T-cell (primary cell): ENCODE measurements around the gene POLR3H. TPM values are rescaled to one million over a fixed set of nuclear protein-coding genes. Genes with fewer than 3 reads are reported as not detected.
"Not testable (repeated sequence)": the region's sequence is repeated elsewhere in the genome, so short reads cannot be mapped to it uniquely, and the experiment has no call there.

Experiments
- ATAC-seq, 4 experiments: fragments of 200-7000 bp in 3 of 4; fragments of 150-1000 bp in 1 of 4; cut with Tn5 transposase; replicated peaks in 1 of 4; 1 replicate in 3 of 4; 2 replicates in 1 of 4; pipeline ENCODE4 v1.10.0; 2021; ENCODE audit warnings: moderate library complexity in 3 of 4, mild to moderate bottlenecking in 2 of 4, moderate number of reproducible peaks in 1 of 4
- CTCF ChIA-PET, 2 donors: fragments of 300-600 bp; sonication (Branson Sonifier 250); formaldehyde crosslinking; loops; one replicate each; lab custom pipeline; 2022; ENCODE audit warnings: antibody characterized with exemption in 2 of 2; lab: Charles Lee
- POLR2A ChIA-PET, 2 donors: fragments of 300-600 bp; sonication (Branson Sonifier 250); formaldehyde crosslinking; loops; one replicate each; lab custom pipeline; 2022; ENCODE audit warnings: antibody characterized with exemption in 2 of 2; lab: Charles Lee
- DNase-seq, 35 experiments: peaks; one replicate each; pipeline versions ENCODE4 v3.0.0 to v3.0.0-alpha.2; 2013 to 2023
- H3K27ac ChIP-seq: one replicate; pipeline ENCODE4 v1.5.1; 2013; ENCODE audit warnings: low read length
- H3K27me3 ChIP-seq, 2 experiments: replicated peaks in 1 of 2; 1 replicate in 1 of 2; 2 replicates in 1 of 2; pipeline versions ENCODE4 v1.6.1 to v1.7.0; 2013; ENCODE audit warnings: low read length in 1 of 2, mixed read lengths in 1 of 2; ENCODE audit not compliant: control insufficient read depth in 2 of 2, insufficient read depth in 2 of 2; ENCODE audit errors: extremely low read depth in 1 of 2
- H3K36me3 ChIP-seq, 2 donors: 1 replicate in 1 of 2; 2 replicates in 1 of 2; pipeline versions ENCODE4 v1.6.1 to v1.7.0; 2013; ENCODE audit warnings: low read length in 1 of 2; ENCODE audit not compliant: control insufficient read depth in 2 of 2, insufficient read depth in 1 of 2; ENCODE audit errors: extremely low read depth in 1 of 2
- H3K4me1 ChIP-seq, 2 experiments: 1 replicate in 1 of 2; 2 replicates in 1 of 2; pipeline versions ENCODE4 v1.6.1 to v1.7.0; 2013; ENCODE audit warnings: low read length in 2 of 2, mixed read lengths in 1 of 2; ENCODE audit not compliant: insufficient read depth in 2 of 2, control insufficient read depth in 1 of 2; ENCODE audit errors: extremely low read depth in 1 of 2
- H3K4me3 ChIP-seq, 2 donors: 1 replicate in 1 of 2; 2 replicates in 1 of 2; pipeline versions ENCODE4 v1.5.1 to v1.7.0; 2013; ENCODE audit warnings: mild to moderate bottlenecking in 2 of 2, low read length in 1 of 2, moderate library complexity in 1 of 2; ENCODE audit not compliant: control insufficient read depth in 1 of 2; ENCODE audit errors: extremely low read depth in 1 of 2
- H3K9me3 ChIP-seq: 2 replicates; pipeline ENCODE4 v1.7.0; 2013
- H3K27ac Mint-ChIP-seq, 2 donors: one replicate each; pipeline ENCODE4 v1.8.0; 2020 to 2021; ENCODE audit warnings: mild to moderate bottlenecking in 2 of 2, mixed read lengths in 2 of 2
- H3K27me3 Mint-ChIP-seq, 2 donors: one replicate each; pipeline ENCODE4 v1.8.0; 2021 to 2022; ENCODE audit warnings: mixed read lengths in 2 of 2
- H3K36me3 Mint-ChIP-seq: one replicate; pipeline ENCODE4 v1.8.0; 2021; ENCODE audit warnings: mixed read lengths
- H3K4me1 Mint-ChIP-seq, 3 donors: one replicate each; pipeline ENCODE4 v1.8.0; 2020 to 2022; ENCODE audit warnings: mixed read lengths in 3 of 3, mild to moderate bottlenecking in 1 of 3
- H3K4me3 Mint-ChIP-seq, 3 donors: one replicate each; pipeline ENCODE4 v1.8.0; 2020 to 2022; ENCODE audit warnings: mild to moderate bottlenecking in 3 of 3, mixed read lengths in 3 of 3, moderate library complexity in 3 of 3
- H3K9me3 Mint-ChIP-seq, 3 donors: one replicate each; pipeline ENCODE4 v1.8.0; 2020 to 2022; ENCODE audit warnings: mixed read lengths in 3 of 3
- WGBS: methylation state at CpG from one replicate; pipeline ENCODE4 v1.1.5; 2013; ENCODE audit warnings: missing lambda C conversion rate; ENCODE audit not compliant: insufficient coverage; 5-methylcytosine and 5-hydroxymethylcytosine counted together
- total RNA-seq, 35 experiments: library from RNA in 6 of 35; stranded (reverse) in 6 of 35; fragments of 120-200 nt in 1 of 35; gene quantifications; one replicate each; pipeline versions ENCODE4 v1.2.1 to v1.2.4 and lab custom pipeline; 2013 to 2026

The POLR3H gene
- 10 to 100 TPM; 20.6 to 57.7 (median 44.9) TPM for total RNA-seq
- 21.8 TPM for total RNA-seq (2013)
- 23.9 to 195 (median 58.6) reads per million in 29 experiments for total RNA-seq (lab: John Stamatoyannopoulos, UW)

GRCh38 chr22:41543854-41544670 lies at the start of gene POLR3H:
POLR3H (minus strand) TSS chr22:41544470; CDS start chr22:41544101, 369 bp downstream.
- Histone ChIP-seq H3K9me3 (no peaks in the 10 kb centered on the region), H3K4me3 (peak within 1 kb of the TSS; percentile 85 to 97), H3K4me1 (peaks cover 10 to 30% of the 10 kb centered on the region in 2 experiments), H3K36me3 (peaks cover 5 to 9% of the 10 kb centered on the region in 2 donors), H3K27ac (peak within 1 kb of the TSS; percentile 74), H3K27me3 (no peaks in the 10 kb centered on the region)
- WGBS, result under 1% methylated on average over 52 of the region's 80 CpGs
- ChIA-PET POLR2A (interaction anchor here in 1 of 2 donors (0.6 to 0.7 kb wide), 2 partner anchors 37 to 97 kb away, joined by 3 read pairs; partner anchors contain the start of gene TOB2), CTCF (interaction anchor here (0.6 to 1.0 kb wide), 4 partner anchors 19 to 404 kb away, joined by 3 to 5 read pairs (median 4); no protein-coding TSS in a partner anchor)
- Mint-ChIP-seq H3K9me3 (no peaks in the 10 kb centered on the region), H3K27ac (peak within 1 kb of the TSS; percentile 92 to 94), H3K4me3 (peak within 1 kb of the TSS; percentile 93 to 99 (median 95)), H3K4me1 (peaks cover 38 to 46% (median 43%) of the 10 kb centered on the region in 3 donors), H3K36me3 (peaks cover 6% of the 10 kb centered on the region), H3K27me3 (no peaks in the 10 kb centered on the region)
- DNase-seq, result peak; percentile 90 to 98 (median 96)
- peak; percentile 97 to 99 (median 98) for ATAC-seq

- H3K27ac Mint-ChIP-seq, H3K27me3 ChIP-seq, ATAC-seq, H3K36me3 ChIP-seq, DNase-seq, H3K4me3 Mint-ChIP-seq, H3K27ac ChIP-seq, H3K27me3 Mint-ChIP-seq, H3K36me3 Mint-ChIP-seq, H3K4me3 ChIP-seq, CTCF ChIA-PET, H3K9me3 Mint-ChIP-seq, POLR2A ChIA-PET, H3K9me3 ChIP-seq: not testable (repeated sequence)
- H3K4me1 ChIP-seq, result peaks cover 5 to 18% of the 10 kb centered on the region in 2 experiments
- peaks cover 0 to 16% (median 11%) of the 10 kb centered on the region in 3 donors for H3K4me1 Mint-ChIP-seq
- 95% methylated on average over 46 of the region's 51 CpGs for WGBS
Measured at GRCh38 chr22:41593336-41593960, 49.2 kb upstream of the POLR3H start.

GRCh38 chr22:41589391-41590241 lies 45.3 kb upstream of the POLR3H start, which contains the start of gene PMM1:
PMM1 (minus strand) TSS chr22:41589840; CDS start chr22:41589805, 35 bp downstream.
- H3K27me3 Mint-ChIP-seq, result no peaks in the 10 kb centered on the region
- ChIA-PET POLR2A (interaction anchor here (0.5 to 1.8 kb wide), 10 partner anchors 15 to 980 kb away, joined by 3 to 16 read pairs (median 5); partner anchors contain the start of genes DESI1 (in 1 of the 2), TEF (in 1 of the 2) and XRCC6 (in 1 of the 2)), CTCF (interaction anchor here (0.6 to 1.3 kb wide), 12 partner anchors 30 to 728 kb away, joined by 3 to 15 read pairs (median 6); partner anchors contain the start of genes ACO2 (in 1 of the 2), DESI1 (in 1 of the 2), DNAJB7 (in 1 of the 2) and PHF5A (in 1 of the 2))
- H3K4me3 Mint-ChIP-seq, result peak within 1 kb of the TSS; percentile 85 to 94 (median 89)
- WGBS, result under 1% methylated on average over 54 of the region's 61 CpGs
- peak; percentile 99 to 100 (median 100) for DNase-seq
- Histone ChIP-seq H3K36me3 (peaks cover 0 to 4% of the 10 kb centered on the region in 2 donors), H3K4me1 (peaks cover 5 to 24% of the 10 kb centered on the region in 2 experiments), H3K4me3 (peak within 1 kb of the TSS; percentile 77 to 80), H3K9me3 (no peaks in the 10 kb centered on the region), H3K27me3 (no peaks in the 10 kb centered on the region), H3K27ac (peak within 1 kb of the TSS; percentile 44)
- peak; percentile 96 to 98 (median 97) for ATAC-seq
- peak within 1 kb of the TSS; percentile 88 to 90 for H3K27ac Mint-ChIP-seq
- H3K9me3 Mint-ChIP-seq, result no peaks in the 10 kb centered on the region
- peaks cover 0 to 25% (median 21%) of the 10 kb centered on the region in 3 donors for H3K4me1 Mint-ChIP-seq
- peaks cover 8% of the 10 kb centered on the region for H3K36me3 Mint-ChIP-seq

- no peak for DNase-seq
- peak overlapping the region in 1 of 3 donors; percentile 94 for H3K4me3 Mint-ChIP-seq
- WGBS, result 94% methylated on average over 3 of the region's 7 CpGs
- Histone ChIP-seq H3K27ac (no peak overlapping the region), H3K27me3 (no peaks in the 10 kb centered on the region), H3K4me1 (peaks cover 5 to 24% of the 10 kb centered on the region in 2 experiments), H3K9me3 (no peaks in the 10 kb centered on the region), H3K36me3 (peaks cover 0 to 25% of the 10 kb centered on the region in 2 donors), H3K4me3 (no peak overlapping the region)
- POLR2A ChIA-PET, result interaction anchor here in 1 of 2 donors (0.6 kb wide), 1 partner anchor 42 kb away, joined by 6 read pairs; no protein-coding TSS in a partner anchor
- H3K27ac Mint-ChIP-seq, result no peak overlapping the region
- H3K4me1 Mint-ChIP-seq, result peaks cover 0 to 25% (median 21%) of the 10 kb centered on the region in 3 donors
- ATAC-seq, result no peak
- H3K27me3 Mint-ChIP-seq, result no peaks in the 10 kb centered on the region
- H3K36me3 Mint-ChIP-seq, result peaks cover 23% of the 10 kb centered on the region
- CTCF ChIA-PET, result no interaction called here
- H3K9me3 Mint-ChIP-seq, result no peaks in the 10 kb centered on the region
Measured at GRCh38 chr22:41587347-41587723, 43.1 kb upstream of the POLR3H start.

- Histone ChIP-seq H3K36me3 (peaks cover 0 to 26% of the 10 kb centered on the region in 2 donors), H3K27me3 (no peaks in the 10 kb centered on the region), H3K27ac (no peak overlapping the region), H3K4me3 (no peak overlapping the region), H3K9me3 (no peaks in the 10 kb centered on the region), H3K4me1 (peaks cover 5 to 26% of the 10 kb centered on the region in 2 experiments)
- H3K27ac Mint-ChIP-seq, result no peak overlapping the region
- ChIA-PET POLR2A (no interaction called here), CTCF (no interaction called here)
- H3K4me3 Mint-ChIP-seq, result no peak overlapping the region
- no peak for ATAC-seq
- H3K4me1 Mint-ChIP-seq, result peaks cover 0 to 23% (median 20%) of the 10 kb centered on the region in 3 donors
- no peak for DNase-seq
- H3K9me3 Mint-ChIP-seq, result no peaks in the 10 kb centered on the region
- H3K27me3 Mint-ChIP-seq, result no peaks in the 10 kb centered on the region
- H3K36me3 Mint-ChIP-seq, result peaks cover 26% of the 10 kb centered on the region
- WGBS, result 80% methylated on average over 1 of the region's 7 CpGs
Measured at GRCh38 chr22:41585898-41586297, 41.6 kb upstream of the POLR3H start.
